Lower lobe of right lung (tissue), 2 donors: Measurements from ENCODE around the gene ACTR3. TPM values are rescaled to one million over a fixed set of nuclear protein-coding genes. Genes with fewer than 3 reads are reported as not detected.

Source experiments
- ATAC-seq, 2 donors: fragments of 200-7000 bp; cut with Tn5 transposase; one replicate each; pipeline ENCODE4 v1.9.1; 2020 to 2022; ENCODE audit warnings: mild to moderate bottlenecking in 2 of 2, moderate library complexity in 2 of 2
- DNase-seq: peaks from one replicate; pipeline ENCODE4 v3.0.0-alpha.2; 2020
- H3K27ac ChIP-seq: fragments of 200-600 bp; one replicate; pipeline ENCODE4 v1.8.0; 2022
- H3K27me3 ChIP-seq: fragments of 200-600 bp; one replicate; pipeline ENCODE4 v1.8.0; 2022; ENCODE audit warnings: low read depth
- H3K36me3 ChIP-seq: fragments of 200-600 bp; one replicate; pipeline ENCODE4 v1.8.0; 2022; ENCODE audit warnings: mild to moderate bottlenecking
- H3K4me1 ChIP-seq: fragments of 200-600 bp; one replicate; pipeline ENCODE4 v1.8.0; 2022
- H3K4me3 ChIP-seq: fragments of 200-600 bp; one replicate; pipeline ENCODE4 v1.8.0; 2022; ENCODE audit warnings: mild to moderate bottlenecking
- H3K9me3 ChIP-seq: fragments of 200-600 bp; one replicate; pipeline ENCODE4 v1.8.0; 2022
- CTCF ChIP-seq: fragments of 200-600 bp; IDR thresholded peaks from one replicate; pipeline ENCODE4 v1.8.0; 2022; ENCODE audit warnings: antibody characterized with exemption, mild to moderate bottlenecking
- intact Hi-C: fragments of 100-400 bp; cut with DNase I; formaldehyde crosslinking; loops from one replicate; pipeline ENCODE4 v1.11.0; 2022
- total RNA-seq: library from RNA; stranded (reverse); fragmentation: NEBNext Ultra II Directional; extraction: Animal tissue kit (Norgen Biotek cat#: 25700); gene quantifications from one replicate; pipeline ENCODE4 v1.2.1, GENCODE V29; 2021
- donor health status: DM: no; HTN: yes; CAD: no; lungs with severe emphysema.

Gene ACTR3
- total RNA-seq, 1 donor from 2014 or later, result 269 TPM

- no peaks in the 10 kb centered on the region for H3K27me3 ChIP-seq
- no peaks in the 10 kb centered on the region for H3K4me1 ChIP-seq
- no peak overlapping the region for H3K27ac ChIP-seq
- DNase-seq (no peak), ATAC-seq (no peak)
- intact Hi-C loops, result no loop called here
- peak; percentile 24 for TF ChIP-seq CTCF
- peaks cover 7% of the 10 kb centered on the region for H3K36me3 ChIP-seq
- peaks cover 6% of the 10 kb centered on the region for H3K9me3 ChIP-seq
- no peak overlapping the region for H3K4me3 ChIP-seq
Measured at GRCh38 chr2:113977660-113978523, 88.0 kb downstream of the ACTR3 start.

GRCh38 chr2:113978524-113979190, 88.8 kb downstream of the ACTR3 start:
- intact Hi-C loops, result no loop called here
- Histone ChIP-seq H3K9me3 (peaks cover 6% of the 10 kb centered on the region), H3K27ac (no peak overlapping the region), H3K4me3 (no peak overlapping the region), H3K4me1 (no peaks in the 10 kb centered on the region), H3K36me3 (peaks cover 4% of the 10 kb centered on the region), H3K27me3 (no peaks in the 10 kb centered on the region)
- DNase-seq, result no peak
- no peak for TF ChIP-seq CTCF
- no peak for ATAC-seq

- Histone ChIP-seq H3K4me3 (no peak overlapping the region), H3K9me3 (peaks cover 6% of the 10 kb centered on the region), H3K27ac (no peak overlapping the region), H3K36me3 (no peaks in the 10 kb centered on the region), H3K27me3 (no peaks in the 10 kb centered on the region), H3K4me1 (no peaks in the 10 kb centered on the region)
- TF ChIP-seq CTCF, result peak; percentile 62
- intact Hi-C loops, result no loop called here
- DNase-seq (no peak), ATAC-seq (no peak)
Measured at GRCh38 chr2:113979191-113980128, 89.6 kb downstream of the ACTR3 start.

GRCh38 chr2:113980946-113981345, 91.1 kb downstream of the ACTR3 start:
- Histone ChIP-seq H3K27me3 (no peaks in the 10 kb centered on the region), H3K4me1 (no peaks in the 10 kb centered on the region), H3K27ac (no peak overlapping the region), H3K36me3 (no peaks in the 10 kb centered on the region), H3K9me3 (peaks cover 6% of the 10 kb centered on the region), H3K4me3 (no peak overlapping the region)
- ATAC-seq, result no peak
- TF ChIP-seq CTCF, result no peak
- intact Hi-C loops, result no loop called here
- no peak for DNase-seq
